GM18520 (cell line): ENCODE measurements around the gene NAA15.
"Not testable (repeated sequence)": the region's sequence is repeated elsewhere in the genome, so short reads cannot be mapped to it uniquely, and the experiment has no call there.

Experiments used
- ATAC-seq: cut with Tn5 transposase; IDR thresholded peaks from one replicate; pipeline ENCODE4 v1.9.1; 2021; ENCODE audit not compliant: unreplicated experiment

NAA15 gene

GRCh38 chr4:139295942-139296299 is 5.4 kb upstream of the NAA15 start:
- no peak for ATAC-seq

GRCh38 chr4:139297001-139297410 is 4.3 kb upstream of the NAA15 start:
- no peak for ATAC-seq

- ATAC-seq, result no peak
Observed at GRCh38 chr4:139299536-139299935, 1.8 kb upstream of the NAA15 start.

GRCh38 chr4:139300431-139301112 is 733 bp upstream of the NAA15 start:
- ATAC-seq, result no peak

- ATAC-seq, result peak; percentile 22
Observed at GRCh38 chr4:139301821-139302611, 711 bp downstream of the NAA15 start, which contains the start of gene NDUFC1. Gene NDUFC1, minus strand, starts transcription at chr4:139302477. Its CDS starts 6,679 bp downstream, at chr4:139295798.

- no peak for ATAC-seq
Observed at GRCh38 chr4:139304920-139305319, 3.6 kb downstream of the NAA15 start.

GRCh38 chr4:139311909-139312308 is 10.6 kb downstream of the NAA15 start:
- ATAC-seq, result no peak

- ATAC-seq, result no peak
Observed at GRCh38 chr4:139312552-139313332, 11.4 kb downstream of the NAA15 start.

- not testable (repeated sequence) for ATAC-seq
Observed at GRCh38 chr4:139313414-139313813, 12.1 kb downstream of the NAA15 start.

- ATAC-seq, result no peak
Observed at GRCh38 chr4:139314047-139314800, 12.9 kb downstream of the NAA15 start.

- ATAC-seq, result no peak
Observed at GRCh38 chr4:139315221-139315675, 13.9 kb downstream of the NAA15 start.

GRCh38 chr4:139316733-139317132 is 15.4 kb downstream of the NAA15 start:
- ATAC-seq, result no peak

GRCh38 chr4:139317635-139318034 is 16.3 kb downstream of the NAA15 start:
- no peak for ATAC-seq

- no peak for ATAC-seq
Observed at GRCh38 chr4:139319571-139319970, 18.3 kb downstream of the NAA15 start.

- not testable (repeated sequence) for ATAC-seq
Observed at GRCh38 chr4:139322070-139322469, 20.8 kb downstream of the NAA15 start.

GRCh38 chr4:139322541-139322940 is 21.2 kb downstream of the NAA15 start:
- not testable (repeated sequence) for ATAC-seq

- no peak for ATAC-seq
Observed at GRCh38 chr4:139324620-139325019, 23.3 kb downstream of the NAA15 start.

- ATAC-seq, result no peak
Observed at GRCh38 chr4:139329665-139330200, 28.4 kb downstream of the NAA15 start.

- ATAC-seq, result no peak
Observed at GRCh38 chr4:139330283-139330682, 29.0 kb downstream of the NAA15 start.

GRCh38 chr4:139331185-139331584 is 29.9 kb downstream of the NAA15 start:
- ATAC-seq, result no peak
